Prostate gland (tissue), 2 donors: ENCODE results near the gene SUFU. TPM values are rescaled to one million over a fixed set of nuclear protein-coding genes. Genes with fewer than 3 reads are reported as not detected.
"Not testable (repeated sequence)": the region's sequence is repeated elsewhere in the genome, so short reads cannot be mapped to it uniquely, and the experiment has no call there.

ENCODE experiments used
- DNase-seq: peaks from one replicate; pipeline ENCODE4 v3.0.0-alpha.2; 2019; ENCODE audit warnings: low spot score
- H3K27ac ChIP-seq, 2 donors: fragments of 200-600 bp; sonication (generic); 2 replicates each; pipeline ENCODE4 v1.5.1; 2017 to 2019
- H3K27me3 ChIP-seq: fragments of 200-600 bp; sonication (generic); replicated peaks from 2 replicates; pipeline ENCODE4 v1.5.1; 2019; ENCODE audit not compliant: insufficient read depth
- H3K36me3 ChIP-seq, 2 donors: fragments of 200-600 bp; sonication (generic); 1 replicate in 1 of 2; 2 replicates in 1 of 2; pipeline versions ENCODE4 v1.5.1 to v1.8.1; 2017 to 2019
- H3K4me1 ChIP-seq: fragments of 200-600 bp; sonication (generic); replicated peaks from 2 replicates; pipeline ENCODE4 v1.5.1; 2019
- H3K4me3 ChIP-seq, 2 donors: fragments of 200-600 bp; sonication (generic); 2 replicates each; pipeline ENCODE4 v1.5.1; 2017 to 2019
- H3K9me3 ChIP-seq: fragments of 200-600 bp; sonication (generic); 2 replicates; pipeline ENCODE4 v1.5.1; 2017
- POLR2A ChIP-seq: fragments of 450-650 bp; IDR thresholded peaks from one replicate; pipeline ENCODE4 v1.6.1; 2016; ENCODE audit warnings: antibody characterized with exemption, mild to moderate bottlenecking
- POLR2AphosphoS5 ChIP-seq: sonication (generic); formaldehyde crosslinking; IDR thresholded peaks from one replicate; pipeline ENCODE4 v1.6.1; 2017; ENCODE audit warnings: antibody characterized with exemption
- WGBS: methylation state at CpG from one replicate; pipeline ENCODE4 v1.1.5; 2018; 5-methylcytosine and 5-hydroxymethylcytosine counted together
- intact Hi-C: fragments of 100-400 bp; cut with DNase I; formaldehyde crosslinking; loops from one replicate; pipeline ENCODE4 v1.14.2; 2022
- total RNA-seq, 2 donors: library from RNA; depleted of rRNA; stranded (reverse); fragments of >200 nt; gene quantifications; one replicate each; pipeline ENCODE4 v1.1.0, GENCODE V29; 2016
- TF ChIP-seq, protein P1 (sequence below), 4 experiments: fragments of 200-600 bp in 2 of 4; fragments of 450-650 bp in 2 of 4; sonication (generic) in 2 of 4; IDR thresholded peaks; 1 replicate in 3 of 4; 2 replicates in 1 of 4; pipeline ENCODE4 v1.5.1; 2016 to 2019; ENCODE audit warnings: antibody characterized with exemption in 4 of 4, mild to moderate bottlenecking in 2 of 4, moderate library complexity in 2 of 4

The SUFU gene
- total RNA-seq, 2 donors from 2014 or later = 17.4 to 20.4 TPM

DNA sequence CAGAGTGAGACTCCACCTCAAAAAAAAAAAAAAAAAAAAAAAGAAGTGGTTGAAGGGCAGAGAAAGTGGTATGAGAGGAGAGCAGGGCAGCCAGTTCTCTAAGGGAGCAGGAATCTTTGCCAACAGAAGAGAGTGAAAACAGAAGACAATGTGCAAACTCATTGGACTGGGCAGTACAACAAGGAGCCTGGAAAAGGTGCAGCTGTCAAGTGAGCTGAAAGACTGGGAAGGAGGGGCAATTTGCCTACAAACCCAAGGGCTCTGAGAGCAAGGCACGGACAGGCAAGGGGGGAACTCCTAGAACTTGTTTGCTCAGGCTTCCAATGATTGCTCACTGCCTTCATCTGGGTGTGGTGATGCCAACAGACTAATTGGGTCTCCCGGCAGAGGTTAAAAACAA is 10.8 kb upstream of the SUFU start:
- DNase-seq = peak; percentile 28
- Histone ChIP-seq H3K4me3 (no peak overlapping the region), H3K27me3 (no peaks in the 10 kb centered on the region), H3K36me3 (peaks cover 5 to 8% of the 10 kb centered on the region in 2 donors), H3K4me1 (peaks cover 4% of the 10 kb centered on the region), H3K9me3 (no peaks in the 10 kb centered on the region), H3K27ac (peak overlapping the region; percentile 35 to 40)
- 5% methylated on average over 2 of the region's 2 CpGs for WGBS
- intact Hi-C loops = no loop called here
- TF ChIP-seq POLR2A (no peak), POLR2AphosphoS5 (peak; percentile 52)
- TF ChIP-seq, protein P1, sequence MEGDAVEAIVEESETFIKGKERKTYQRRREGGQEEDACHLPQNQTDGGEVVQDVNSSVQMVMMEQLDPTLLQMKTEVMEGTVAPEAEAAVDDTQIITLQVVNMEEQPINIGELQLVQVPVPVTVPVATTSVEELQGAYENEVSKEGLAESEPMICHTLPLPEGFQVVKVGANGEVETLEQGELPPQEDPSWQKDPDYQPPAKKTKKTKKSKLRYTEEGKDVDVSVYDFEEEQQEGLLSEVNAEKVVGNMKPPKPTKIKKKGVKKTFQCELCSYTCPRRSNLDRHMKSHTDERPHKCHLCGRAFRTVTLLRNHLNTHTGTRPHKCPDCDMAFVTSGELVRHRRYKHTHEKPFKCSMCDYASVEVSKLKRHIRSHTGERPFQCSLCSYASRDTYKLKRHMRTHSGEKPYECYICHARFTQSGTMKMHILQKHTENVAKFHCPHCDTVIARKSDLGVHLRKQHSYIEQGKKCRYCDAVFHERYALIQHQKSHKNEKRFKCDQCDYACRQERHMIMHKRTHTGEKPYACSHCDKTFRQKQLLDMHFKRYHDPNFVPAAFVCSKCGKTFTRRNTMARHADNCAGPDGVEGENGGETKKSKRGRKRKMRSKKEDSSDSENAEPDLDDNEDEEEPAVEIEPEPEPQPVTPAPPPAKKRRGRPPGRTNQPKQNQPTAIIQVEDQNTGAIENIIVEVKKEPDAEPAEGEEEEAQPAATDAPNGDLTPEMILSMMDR (IDR thresholded peaks at IDR 0.05) = no peak

DNA sequence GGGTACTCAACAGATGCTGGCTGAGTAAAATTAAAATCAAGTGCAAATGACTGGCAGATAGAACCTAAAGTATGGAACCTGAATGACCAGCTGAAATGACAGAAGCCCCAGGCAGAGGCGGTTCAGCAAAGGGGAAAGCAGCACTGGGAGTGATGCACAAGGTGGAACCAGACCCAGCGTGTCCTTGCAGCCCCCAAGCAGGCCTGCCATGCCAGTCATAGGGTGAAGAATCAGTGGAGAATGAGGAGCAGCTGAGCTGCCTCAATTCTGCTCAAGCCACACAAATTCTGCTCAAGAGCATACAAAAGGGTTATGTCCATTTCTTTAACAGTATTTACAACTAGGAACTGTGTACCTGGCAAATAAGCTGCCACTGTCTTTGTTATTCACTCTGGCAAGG is 10.0 kb upstream of the SUFU start:
- Histone ChIP-seq H3K9me3 (no peaks in the 10 kb centered on the region), H3K27ac (peak overlapping the region; percentile 35 to 40), H3K27me3 (no peaks in the 10 kb centered on the region), H3K4me3 (no peak overlapping the region), H3K36me3 (peaks cover under 1% of the 10 kb centered on the region in 2 donors), H3K4me1 (peaks cover 4% of the 10 kb centered on the region)
- 72% methylated on average over 2 of the region's 2 CpGs for WGBS
- intact Hi-C loops = no loop called here
- no peak for DNase-seq
- TF ChIP-seq POLR2AphosphoS5 (no peak), POLR2A (no peak)
- TF ChIP-seq, protein P1 (IDR thresholded peaks at IDR 0.05) = no peak

DNA sequence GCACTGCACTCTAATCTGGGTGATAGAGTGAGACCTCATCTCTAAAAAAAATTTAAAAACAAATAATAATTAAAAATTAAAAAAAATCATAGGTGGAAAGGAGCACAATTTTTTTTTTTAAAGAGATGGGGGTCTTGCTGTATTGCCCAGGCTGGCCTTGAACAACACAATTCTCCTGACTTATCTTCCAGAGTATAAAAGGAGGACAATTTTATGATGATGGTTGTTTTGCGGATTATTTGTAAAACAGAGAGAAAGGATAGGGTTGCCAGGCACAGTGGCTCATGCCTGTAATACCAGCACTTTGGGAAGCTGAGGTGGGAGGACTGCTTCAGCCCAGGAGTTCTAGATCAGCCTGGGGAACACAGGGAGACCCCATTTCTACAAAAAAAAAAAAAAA is 6.2 kb upstream of the SUFU start:
- no peaks in the 10 kb centered on the region for H3K27me3 ChIP-seq
- DNase-seq = no peak
- H3K36me3 ChIP-seq = no peaks in the 10 kb centered on the region
- peaks cover 7% of the 10 kb centered on the region for H3K4me1 ChIP-seq
- WGBS = 84% methylated on average over 1 of the region's 1 CpG
- no peaks in the 10 kb centered on the region for H3K9me3 ChIP-seq
- intact Hi-C loops = no loop called here
- TF ChIP-seq POLR2A (no peak), POLR2AphosphoS5 (no peak)
- TF ChIP-seq, protein P1 (IDR thresholded peaks at IDR 0.05) = no peak
- H3K27ac ChIP-seq = no peak overlapping the region
- no peak overlapping the region for H3K4me3 ChIP-seq

DNA sequence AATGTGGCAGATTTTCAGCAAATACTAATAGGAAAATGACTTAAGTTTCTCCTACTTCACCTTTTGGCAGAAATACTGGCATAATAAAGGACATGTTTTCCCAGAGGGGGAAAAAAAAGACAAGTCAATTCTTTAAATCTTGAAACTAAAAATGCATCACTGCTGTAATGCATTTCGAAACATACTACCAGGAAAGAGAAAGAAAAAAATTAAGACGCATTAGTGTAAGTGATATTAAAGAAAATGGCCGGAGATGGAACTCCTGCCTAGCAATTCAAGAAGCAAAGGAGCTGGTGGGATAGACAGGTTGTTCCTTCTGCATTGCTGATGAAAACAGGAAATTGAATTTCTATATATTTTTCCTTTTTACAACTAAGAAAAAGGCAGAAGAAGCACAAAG is 4.4 kb upstream of the SUFU start:
- H3K27ac ChIP-seq = no peak overlapping the region
- WGBS = 92% methylated on average over 3 of the region's 3 CpGs
- no peaks in the 10 kb centered on the region for H3K36me3 ChIP-seq
- TF ChIP-seq, protein P1 (IDR thresholded peaks at IDR 0.05) = no peak
- TF ChIP-seq POLR2AphosphoS5 (no peak), POLR2A (no peak)
- intact Hi-C loops = no loop called here
- H3K9me3 ChIP-seq = no peaks in the 10 kb centered on the region
- DNase-seq = no peak
- H3K27me3 ChIP-seq = no peaks in the 10 kb centered on the region
- no peak overlapping the region for H3K4me3 ChIP-seq
- H3K4me1 ChIP-seq = peaks cover 3% of the 10 kb centered on the region

DNA sequence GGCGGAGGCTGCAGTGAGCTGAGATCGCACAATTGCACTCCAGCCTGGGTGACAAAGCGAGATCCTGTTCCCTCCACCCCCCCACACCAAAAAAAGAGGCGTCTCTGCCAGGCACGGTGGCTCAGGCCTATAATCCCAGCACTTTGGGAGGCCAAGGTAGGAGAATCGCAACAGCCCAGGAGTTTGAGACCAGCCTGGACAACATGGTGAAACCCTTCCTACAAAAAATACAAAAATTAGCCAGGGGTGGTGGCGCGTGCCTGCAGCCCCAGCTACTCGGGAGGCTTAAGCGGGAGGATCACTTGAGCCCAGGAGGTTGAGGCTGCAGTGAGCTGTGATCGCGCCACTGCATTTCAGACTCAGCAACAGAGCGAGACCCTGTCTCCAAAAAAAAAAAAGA is 3.1 kb upstream of the SUFU start:
- not testable (repeated sequence) for H3K4me3 ChIP-seq, H3K27me3 ChIP-seq, H3K27ac ChIP-seq, DNase-seq, H3K9me3 ChIP-seq, H3K4me1 ChIP-seq, H3K36me3 ChIP-seq
- intact Hi-C loops = loop anchor here (10.0 kb wide), 1 partner anchor 106 kb away; the partner anchor contains the start of gene NFKB2
- 95% methylated on average over 12 of the region's 13 CpGs for WGBS
